Fibroblast of lung (primary cell): Measurements from ENCODE around the gene YKT6. TPM values are rescaled to one million over a fixed set of nuclear protein-coding genes. Genes with fewer than 3 reads are reported as not detected.

Source experiments
- DNase-seq, 2 donors: peaks; one replicate each; pipeline versions ENCODE4 v3.0.0 to v3.0.0-alpha.2; 2010; ENCODE audit warnings: low read depth in 2 of 2
- H2AFZ ChIP-seq: 2 replicates; pipeline ENCODE4 v1.5.1; 2012; ENCODE audit warnings: low read length, control low read depth, inconsistent platforms
- H3K27ac ChIP-seq: 2 replicates; pipeline ENCODE4 v1.5.1; 2011; ENCODE audit warnings: low read length, control low read depth; ENCODE audit not compliant: insufficient read depth
- H3K27me3 ChIP-seq: 2 replicates; pipeline ENCODE4 v1.5.1; 2011; ENCODE audit warnings: mild to moderate bottlenecking, low read length; ENCODE audit not compliant: control insufficient read depth, insufficient read depth
- H3K36me3 ChIP-seq: 2 replicates; pipeline ENCODE4 v1.5.1; 2011; ENCODE audit warnings: low read length; ENCODE audit not compliant: control insufficient read depth, insufficient read depth
- H3K4me1 ChIP-seq: 2 replicates; pipeline ENCODE4 v1.5.1; 2011; ENCODE audit warnings: low read length; ENCODE audit not compliant: control insufficient read depth, insufficient read depth; ENCODE audit errors: extremely low read depth
- H3K4me2 ChIP-seq: 2 replicates; pipeline ENCODE4 v1.5.1; 2011; ENCODE audit warnings: low read length, control low read depth; ENCODE audit not compliant: insufficient read depth; ENCODE audit errors: extremely low read depth
- H3K4me3 ChIP-seq, 4 experiments: fragments of 200-600 bp in 1 of 4; sonication (generic) in 1 of 4; replicated peaks in 1 of 4; 2 replicates each; pipeline ENCODE4 v1.5.1; 2011 to 2016; ENCODE audit warnings: low read length in 4 of 4, low read depth in 3 of 4, mild to moderate bottlenecking in 3 of 4, control low read depth in 2 of 4, inconsistent platforms in 1 of 4, mixed read lengths in 1 of 4; ENCODE audit not compliant: insufficient read depth in 1 of 4; ENCODE audit errors: control extremely low read depth in 1 of 4
- H3K79me2 ChIP-seq: 2 replicates; pipeline ENCODE4 v1.5.1; 2012; ENCODE audit warnings: mild to moderate bottlenecking, low read length, inconsistent platforms; ENCODE audit not compliant: control insufficient read depth, insufficient read depth
- H3K9ac ChIP-seq: 2 replicates; pipeline ENCODE4 v1.5.1; 2011; ENCODE audit warnings: mild to moderate bottlenecking, low read length, control low read depth; ENCODE audit not compliant: insufficient read depth
- H3K9me3 ChIP-seq: 2 replicates; pipeline ENCODE4 v1.5.1; 2012; ENCODE audit warnings: low read depth, low read length; ENCODE audit not compliant: control insufficient read depth, insufficient read depth
- H4K20me1 ChIP-seq: 2 replicates; pipeline ENCODE4 v1.5.1; 2011; ENCODE audit warnings: low read length; ENCODE audit not compliant: control insufficient read depth, insufficient read depth; ENCODE audit errors: extremely low read depth
- CTCF ChIP-seq, 2 donors: IDR thresholded peaks in 1 of 2; conservative IDR thresholded peaks in 1 of 2; 1 replicate in 1 of 2; 2 replicates in 1 of 2; pipeline ENCODE4 v1.5.1; 2011 to 2012; ENCODE audit warnings: low read length in 2 of 2, control low read depth in 1 of 2, inconsistent platforms in 1 of 2, low read depth in 1 of 2, mild to moderate bottlenecking in 1 of 2
- EZH2 ChIP-seq: IDR thresholded peaks from 2 replicates; pipeline ENCODE4 v1.5.1; 2012; ENCODE audit warnings: low read length, control low read depth, mild to moderate bottlenecking; ENCODE audit errors: missing control alignments
- polyA plus RNA-seq, 2 donors: library from polyadenylated mRNA; depleted of rRNA in 1 of 2; stranded (reverse) in 1 of 2; unstranded in 1 of 2; fragments of >200 nt; gene quantifications; 2 replicates each; pipeline ENCODE4 v1.2.1, GENCODE V29; 2011 to 2012; ENCODE audit warnings: missing spikeins in 1 of 2
- total RNA-seq: library from RNA; depleted of rRNA; stranded (reverse); fragments of >200 nt; gene quantifications from 2 replicates; pipeline ENCODE4 v1.2.1, GENCODE V29; 2014

Gene YKT6
- total and polyA plus RNA-seq, 2 donors (not counting 1 experiment from before 2014, with no cell fraction given) = 90.0 to 99.0 TPM

- DNase-seq = no peak
- H3K79me2 ChIP-seq = no peaks in the 10 kb centered on the region
- H3K4me1 ChIP-seq = no peaks in the 10 kb centered on the region
- H3K27me3 ChIP-seq = peaks cover 2% of the 10 kb centered on the region
- no peaks in the 10 kb centered on the region for H3K36me3 ChIP-seq
- H3K9ac ChIP-seq = no peak overlapping the region
- H3K4me2 ChIP-seq = no peak overlapping the region
- no peak overlapping the region for H3K4me3 ChIP-seq
- H3K9me3 ChIP-seq = no peaks in the 10 kb centered on the region
- no peak for TF ChIP-seq CTCF (conservative IDR thresholded peaks at IDR 0.05 in 1 of 2, IDR thresholded peaks at IDR 0.05 in 1 of 2; ENCODE audit: low read depth in 1 of 2, low read length in 2 of 2)
- TF ChIP-seq EZH2 = no peak
- no peak overlapping the region for H3K27ac ChIP-seq
- H2AFZ ChIP-seq = no peak overlapping the region
- H4K20me1 ChIP-seq = no peaks in the 10 kb centered on the region
These were observed 18.7 kb downstream of the YKT6 start for GRCh38 chr7:44219371-44220045.

GRCh38 chr7:44220046-44220357 is 19.2 kb downstream of the YKT6 start:
- no peak overlapping the region for H3K4me3 ChIP-seq
- H3K79me2 ChIP-seq = no peaks in the 10 kb centered on the region
- no peak overlapping the region for H3K27ac ChIP-seq
- no peak overlapping the region for H3K4me2 ChIP-seq
- no peak overlapping the region for H2AFZ ChIP-seq
- H3K36me3 ChIP-seq = no peaks in the 10 kb centered on the region
- H3K9me3 ChIP-seq = no peaks in the 10 kb centered on the region
- TF ChIP-seq CTCF (conservative IDR thresholded peaks at IDR 0.05 in 1 of 2, IDR thresholded peaks at IDR 0.05 in 1 of 2; ENCODE audit: low read depth in 1 of 2, low read length in 2 of 2) (no peak), EZH2 (no peak)
- DNase-seq = no peak
- no peak overlapping the region for H3K9ac ChIP-seq
- no peaks in the 10 kb centered on the region for H4K20me1 ChIP-seq
- no peaks in the 10 kb centered on the region for H3K4me1 ChIP-seq
- peaks cover 6% of the 10 kb centered on the region for H3K27me3 ChIP-seq

- Histone ChIP-seq H4K20me1 (no peaks in the 10 kb centered on the region), H3K27ac (no peak overlapping the region), H3K4me2 (no peak overlapping the region), H3K36me3 (no peaks in the 10 kb centered on the region), H3K4me1 (no peaks in the 10 kb centered on the region), H3K4me3 (no peak overlapping the region), H3K9me3 (no peaks in the 10 kb centered on the region), H3K9ac (no peak overlapping the region), H3K79me2 (no peaks in the 10 kb centered on the region), H2AFZ (no peak overlapping the region), H3K27me3 (peaks cover 11% of the 10 kb centered on the region)
- DNase-seq = no peak
- TF ChIP-seq CTCF (conservative IDR thresholded peaks at IDR 0.05 in 1 of 2, IDR thresholded peaks at IDR 0.05 in 1 of 2; ENCODE audit: low read depth in 1 of 2, low read length in 2 of 2) = no peak
- no peak for TF ChIP-seq EZH2
These were observed 19.8 kb downstream of the YKT6 start for GRCh38 chr7:44220358-44221112.
